MG63 (cell line): Measurements from ENCODE around the gene SMIM1. TPM values are rescaled to one million over a fixed set of nuclear protein-coding genes. Genes with fewer than 3 reads are reported as not detected.

Source experiments
- DNase-seq: peaks from one replicate; pipeline ENCODE4 v3.0.0-alpha.2; 2020
- H3K27me3 ChIP-seq: fragments of 250-450 bp; sonication (Bioruptor Pico); 2 replicates; pipeline ENCODE4 v1.5.1; 2020; ENCODE audit warnings: mild to moderate bottlenecking, moderate library complexity
- H3K36me3 ChIP-seq: fragments of 250-450 bp; sonication (Bioruptor Pico); 2 replicates; pipeline ENCODE4 v1.5.1; 2020; ENCODE audit warnings: mild to moderate bottlenecking, moderate library complexity
- H3K4me3 ChIP-seq: fragments of 250-450 bp; sonication (Bioruptor Pico); 2 replicates; pipeline ENCODE4 v1.5.1; 2020; ENCODE audit warnings: mild to moderate bottlenecking, moderate library complexity
- H3K9me3 ChIP-seq: fragments of 250-450 bp; sonication (Bioruptor Pico); 2 replicates; pipeline ENCODE4 v1.5.1; 2020; ENCODE audit warnings: mild to moderate bottlenecking, moderate library complexity
- total RNA-seq: library from RNA; depleted of rRNA; stranded (reverse); fragments of >200 nt; shearing (Covaris generic); gene quantifications from 2 replicates; pipeline ENCODE4 v1.2.3, GENCODE V29; 2014; ENCODE audit warnings: low replicate concordance

SMIM1 gene
- total RNA-seq, 1 experiment from 2014 or later: not detected

GRCh38 chr1:3734602-3735001 lies 37.9 kb upstream of the SMIM1 start:
- Histone ChIP-seq H3K36me3 (peaks cover 8% of the 10 kb centered on the region), H3K27me3 (no peaks in the 10 kb centered on the region), H3K9me3 (no peaks in the 10 kb centered on the region), H3K4me3 (no peak overlapping the region)
- DNase-seq: no peak

- Histone ChIP-seq H3K9me3 (no peaks in the 10 kb centered on the region), H3K36me3 (peaks cover 10% of the 10 kb centered on the region), H3K4me3 (no peak overlapping the region), H3K27me3 (no peaks in the 10 kb centered on the region)
- DNase-seq: no peak
Observed at GRCh38 chr1:3735027-3735681, 37.4 kb upstream of the SMIM1 start.

- Histone ChIP-seq H3K4me3 (no peak overlapping the region), H3K36me3 (peaks cover 12% of the 10 kb centered on the region), H3K27me3 (no peaks in the 10 kb centered on the region), H3K9me3 (no peaks in the 10 kb centered on the region)
- DNase-seq: no peak
Observed at GRCh38 chr1:3735688-3736087, 36.9 kb upstream of the SMIM1 start.

- no peaks in the 10 kb centered on the region for H3K27me3 ChIP-seq
- no peak for DNase-seq
- no peaks in the 10 kb centered on the region for H3K9me3 ChIP-seq
- peaks cover 12% of the 10 kb centered on the region for H3K36me3 ChIP-seq
- H3K4me3 ChIP-seq: no peak overlapping the region
Observed at GRCh38 chr1:3736131-3736561, 36.4 kb upstream of the SMIM1 start.

- no peak overlapping the region for H3K4me3 ChIP-seq
- peaks cover 12% of the 10 kb centered on the region for H3K36me3 ChIP-seq
- H3K9me3 ChIP-seq: no peaks in the 10 kb centered on the region
- no peaks in the 10 kb centered on the region for H3K27me3 ChIP-seq
- no peak for DNase-seq
Observed at GRCh38 chr1:3736708-3737107, 35.8 kb upstream of the SMIM1 start.

- DNase-seq: no peak
- Histone ChIP-seq H3K27me3 (no peaks in the 10 kb centered on the region), H3K4me3 (no peak overlapping the region), H3K9me3 (no peaks in the 10 kb centered on the region), H3K36me3 (peaks cover 19% of the 10 kb centered on the region)
Observed at GRCh38 chr1:3738943-3739342, 33.6 kb upstream of the SMIM1 start.

- Histone ChIP-seq H3K36me3 (peaks cover 19% of the 10 kb centered on the region), H3K27me3 (no peaks in the 10 kb centered on the region), H3K4me3 (no peak overlapping the region), H3K9me3 (no peaks in the 10 kb centered on the region)
- DNase-seq: no peak
Observed at GRCh38 chr1:3740042-3740441, 32.5 kb upstream of the SMIM1 start.

- Histone ChIP-seq H3K4me3 (no peak overlapping the region), H3K9me3 (no peaks in the 10 kb centered on the region), H3K36me3 (peaks cover 19% of the 10 kb centered on the region), H3K27me3 (no peaks in the 10 kb centered on the region)
- no peak for DNase-seq
Observed at GRCh38 chr1:3740752-3741151, 31.8 kb upstream of the SMIM1 start.

- H3K4me3 ChIP-seq: no peak overlapping the region
Observed at GRCh38 chr1:3741566-3742438, 30.7 kb upstream of the SMIM1 start.

GRCh38 chr1:3742439-3743298 lies 29.9 kb upstream of the SMIM1 start:
- Histone ChIP-seq H3K9me3 (no peaks in the 10 kb centered on the region), H3K4me3 (no peak overlapping the region), H3K36me3 (peaks cover 19% of the 10 kb centered on the region), H3K27me3 (no peaks in the 10 kb centered on the region)
- DNase-seq: no peak

More at GRCh38 chr1:3741566-3742438, 30.7 kb upstream of the SMIM1 start:
- Histone ChIP-seq H3K9me3 (no peaks in the 10 kb centered on the region), H3K27me3 (no peaks in the 10 kb centered on the region), H3K36me3 (peaks cover 19% of the 10 kb centered on the region)
- DNase-seq: no peak

- H3K27me3 ChIP-seq: no peaks in the 10 kb centered on the region
- peaks cover 12% of the 10 kb centered on the region for H3K36me3 ChIP-seq
- no peak for DNase-seq
- H3K4me3 ChIP-seq: no peak overlapping the region
- no peaks in the 10 kb centered on the region for H3K9me3 ChIP-seq
Observed at GRCh38 chr1:3743421-3743820, 29.1 kb upstream of the SMIM1 start.

GRCh38 chr1:3743826-3744225 lies 28.7 kb upstream of the SMIM1 start:
- no peaks in the 10 kb centered on the region for H3K27me3 ChIP-seq
- H3K36me3 ChIP-seq: peaks cover 11% of the 10 kb centered on the region
- H3K9me3 ChIP-seq: no peaks in the 10 kb centered on the region
- DNase-seq: no peak
- no peak overlapping the region for H3K4me3 ChIP-seq

GRCh38 chr1:3744646-3745045 lies 27.9 kb upstream of the SMIM1 start:
- DNase-seq: no peak
- no peaks in the 10 kb centered on the region for H3K9me3 ChIP-seq
- no peaks in the 10 kb centered on the region for H3K27me3 ChIP-seq
- peaks cover 11% of the 10 kb centered on the region for H3K36me3 ChIP-seq
- H3K4me3 ChIP-seq: no peak overlapping the region

GRCh38 chr1:3745071-3745470 lies 27.5 kb upstream of the SMIM1 start:
- Histone ChIP-seq H3K36me3 (peaks cover 10% of the 10 kb centered on the region), H3K9me3 (no peaks in the 10 kb centered on the region), H3K4me3 (no peak overlapping the region), H3K27me3 (no peaks in the 10 kb centered on the region)
- DNase-seq: no peak

- Histone ChIP-seq H3K4me3 (peak overlapping the region; percentile 70; the same call in 1 of the 2 replicates), H3K36me3 (peaks cover 8% of the 10 kb centered on the region), H3K27me3 (no peaks in the 10 kb centered on the region), H3K9me3 (no peaks in the 10 kb centered on the region)
- DNase-seq: no peak
Observed at GRCh38 chr1:3745590-3746381, 26.8 kb upstream of the SMIM1 start.

- Histone ChIP-seq H3K36me3 (peaks cover 8% of the 10 kb centered on the region), H3K9me3 (no peaks in the 10 kb centered on the region), H3K27me3 (no peaks in the 10 kb centered on the region), H3K4me3 (peak overlapping the region; percentile 70)
- DNase-seq: no peak
Observed at GRCh38 chr1:3746389-3746829, 26.1 kb upstream of the SMIM1 start.
